Activated CD4-positive, alpha-beta T cell treated with anti-CD3 and anti-CD28 coated beads for 48 hours (primary cell): ENCODE data around the gene DHX32.

Source experiments
- DNase-seq: peaks from one replicate; pipeline ENCODE4 v3.0.0-alpha.2; 2020

DHX32 gene

DNA sequence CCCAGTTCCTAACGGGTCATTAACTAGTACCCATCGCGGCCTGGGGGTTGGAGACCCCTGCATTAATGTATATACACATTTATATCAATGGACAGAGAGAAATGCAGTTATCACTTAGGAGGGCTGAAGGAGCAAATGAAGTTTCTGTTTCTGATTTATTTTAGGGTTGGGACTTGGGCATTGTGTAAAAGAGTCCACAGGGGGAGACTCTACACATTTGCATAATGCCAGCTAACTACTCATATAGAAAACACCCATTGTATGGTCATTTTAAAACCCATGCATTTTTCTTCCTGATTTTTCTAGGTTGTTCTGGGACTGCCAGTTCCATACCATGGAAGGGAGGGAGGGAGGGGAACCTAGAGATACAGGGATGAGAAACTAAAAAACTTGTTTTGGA lies 34.2 kb downstream of the DHX32 start:
- no peak for DNase-seq

DNA sequence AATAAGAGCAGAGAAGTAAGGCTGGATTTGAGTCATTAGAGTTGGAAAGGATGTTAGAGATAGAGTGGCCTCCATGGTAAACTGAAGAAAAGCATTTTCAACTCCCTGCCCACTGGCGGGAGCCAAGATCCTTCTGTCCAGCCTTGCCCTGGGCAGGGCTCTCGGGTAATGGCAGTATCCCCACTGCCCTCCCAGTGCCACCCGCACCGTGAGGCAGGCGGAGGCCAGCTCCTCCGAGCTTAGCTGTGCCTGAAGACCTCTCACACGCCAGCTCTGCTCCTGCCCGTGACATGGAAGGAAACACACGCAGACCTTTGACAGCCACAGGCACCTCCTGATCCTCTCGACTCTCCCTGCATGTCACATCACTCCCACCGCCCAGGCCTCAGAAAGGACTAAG lies 35.5 kb downstream of the DHX32 start:
- DNase-seq: no peak

GRCh38 chr10:125844751-125845221 lies 36.3 kb downstream of the DHX32 start:
- no peak for DNase-seq

DNA sequence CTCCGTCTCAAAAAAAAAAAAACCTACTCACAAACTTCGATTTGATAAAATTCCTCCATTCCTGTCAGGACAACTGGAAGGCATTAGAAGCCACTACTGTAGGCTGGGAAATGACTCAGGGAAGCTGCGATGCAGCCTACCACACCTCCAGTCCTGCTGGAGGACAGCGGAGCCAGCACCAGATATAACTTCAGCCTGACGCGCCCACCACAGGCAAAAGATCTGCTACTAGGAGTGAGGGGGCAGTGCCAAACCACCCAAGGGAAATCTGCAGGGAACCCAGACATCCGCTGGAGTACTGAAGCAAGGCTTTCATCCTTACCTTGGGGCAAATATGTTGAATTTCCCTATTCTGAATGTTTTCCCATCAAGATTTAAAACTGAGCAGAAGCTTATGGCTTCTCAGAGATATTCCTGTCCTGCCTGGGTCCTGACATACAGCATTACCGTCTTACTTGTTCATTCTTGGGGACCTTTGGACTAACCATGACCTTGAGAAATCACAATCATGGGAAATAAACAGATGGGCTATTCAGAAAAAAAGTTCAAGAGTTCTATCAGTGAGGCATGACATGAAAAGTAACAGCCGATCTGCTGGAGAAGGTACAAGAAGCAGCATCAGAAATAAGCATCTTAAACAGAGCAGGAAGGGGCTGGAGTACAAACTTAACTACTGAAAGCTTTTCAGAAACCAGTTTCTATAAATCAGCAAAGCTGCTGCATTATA lies 37.3 kb downstream of the DHX32 start:
- no peak for DNase-seq

DNA sequence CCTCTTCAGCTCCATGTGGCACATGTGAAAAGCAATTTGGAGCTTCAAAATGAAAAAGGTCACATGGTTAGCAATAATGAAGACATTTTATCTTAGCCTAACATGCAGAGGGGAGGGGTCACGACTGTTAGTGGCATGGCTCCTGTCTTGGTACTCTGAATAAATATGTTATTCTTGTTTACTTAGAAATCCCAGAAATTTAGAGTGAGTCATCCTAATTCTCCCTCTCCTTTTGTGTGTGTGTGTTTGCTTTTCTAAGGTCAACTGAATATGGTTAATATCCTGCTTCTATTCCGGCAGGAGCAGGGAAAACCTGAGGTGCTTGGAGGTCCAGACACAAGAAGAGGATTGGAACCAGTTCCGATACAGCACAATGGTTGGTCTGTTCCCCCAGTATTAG lies 40.1 kb downstream of the DHX32 start:
- DNase-seq: no peak

DNA sequence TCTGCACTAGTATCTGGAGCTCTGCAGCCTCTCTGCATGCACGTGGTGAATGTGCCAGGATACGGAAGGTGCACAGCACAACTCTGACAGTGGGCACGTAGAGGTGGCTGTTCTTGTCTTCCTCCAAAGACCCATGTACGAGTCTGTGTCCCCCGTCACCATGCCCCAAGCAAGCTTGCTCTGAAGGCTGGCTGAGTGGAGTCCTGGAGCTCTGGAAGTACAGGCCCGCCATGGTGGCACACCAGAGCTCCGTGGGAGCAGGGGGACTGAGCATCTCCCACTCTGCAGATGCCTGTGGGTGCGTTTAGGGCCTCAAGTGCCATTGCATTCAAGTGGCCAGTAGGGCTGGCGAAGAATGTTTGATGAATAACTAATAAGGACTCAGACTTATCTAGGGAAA lies 40.7 kb downstream of the DHX32 start:
- no peak for DNase-seq

DNA sequence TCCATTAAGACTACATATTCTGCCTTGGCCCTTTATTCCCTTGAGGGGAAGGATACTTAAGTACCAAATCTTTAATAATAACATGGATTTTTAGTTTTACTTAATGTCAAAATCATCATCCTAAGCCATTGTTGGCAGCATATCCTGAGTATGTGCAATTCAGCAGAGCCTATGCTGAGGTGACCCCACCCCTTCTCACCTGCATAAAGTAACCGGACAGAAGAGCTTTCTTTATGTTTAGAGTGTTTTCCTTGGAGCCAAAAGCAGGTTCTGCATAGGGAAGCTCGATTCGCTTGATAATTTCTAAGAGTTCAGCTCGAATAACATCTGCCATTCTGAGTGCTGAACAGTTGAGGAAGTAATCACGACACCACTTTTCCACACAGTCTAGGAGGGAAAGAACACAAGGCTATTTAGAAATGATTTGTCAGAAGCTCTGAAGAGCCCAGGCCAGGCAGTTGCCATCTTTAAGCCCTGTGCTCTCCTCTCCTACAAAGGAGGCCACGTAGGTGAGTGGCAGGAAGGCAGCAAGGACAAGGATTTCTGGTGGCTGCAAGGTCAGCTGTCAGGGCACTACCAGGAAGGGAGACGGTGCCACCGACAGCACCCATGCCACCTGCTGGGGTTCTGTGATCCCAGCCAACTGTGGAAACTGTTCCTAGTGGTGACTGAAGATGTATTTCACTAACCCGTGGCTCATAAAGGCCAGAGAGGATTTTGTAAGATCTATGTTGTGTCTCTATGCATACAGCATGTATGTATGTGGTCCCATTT lies 42.1 kb downstream of the DHX32 start:
- DNase-seq: no peak

DNA sequence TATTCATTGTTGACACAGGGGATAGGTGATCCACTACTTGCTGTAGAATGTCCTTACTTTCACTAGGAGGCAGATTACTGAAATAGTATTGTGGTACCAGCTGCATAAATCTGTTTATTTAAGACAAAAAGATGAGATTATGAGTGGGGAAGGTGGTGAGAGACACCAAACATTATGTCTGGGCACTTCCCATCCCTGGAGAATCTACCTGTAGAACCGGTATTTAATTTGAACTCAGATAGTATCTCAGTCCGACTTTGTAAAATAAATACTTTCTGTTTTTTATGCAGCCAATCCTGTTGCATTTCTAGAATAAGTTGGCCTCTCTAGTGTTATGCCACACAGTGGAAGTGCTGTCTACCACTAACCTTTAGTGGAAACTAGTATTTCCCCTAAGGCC lies 44.3 kb downstream of the DHX32 start:
- no peak for DNase-seq

- DNase-seq: no peak
These were observed 52.8 kb downstream of the DHX32 start for GRCh38 chr10:125828311-125828710.

- DNase-seq: no peak
These were observed 54.0 kb downstream of the DHX32 start for GRCh38 chr10:125827133-125827532.

DNA sequence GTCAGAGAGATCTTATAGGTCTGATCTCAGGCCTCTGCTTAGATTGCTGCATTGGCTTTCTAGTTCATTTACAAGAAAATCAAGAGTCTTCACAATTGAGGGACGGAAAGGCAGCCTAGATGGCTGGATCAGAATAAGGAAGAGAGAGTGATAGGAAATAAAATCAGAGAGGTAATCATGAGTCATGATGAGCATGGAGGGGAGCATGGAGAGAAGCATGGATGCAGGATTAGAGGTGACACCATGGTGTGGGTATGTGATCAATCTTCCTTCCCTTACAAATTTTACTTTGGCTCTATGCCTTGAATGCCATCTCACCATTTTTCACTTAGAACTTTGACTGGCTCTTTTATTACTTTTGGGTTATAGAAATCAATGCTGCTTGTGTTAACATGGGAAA lies 56.4 kb downstream of the DHX32 start:
- no peak for DNase-seq

GRCh38 chr10:125823663-125824251 lies 57.3 kb downstream of the DHX32 start:
- peak; percentile 15 for DNase-seq

DNA sequence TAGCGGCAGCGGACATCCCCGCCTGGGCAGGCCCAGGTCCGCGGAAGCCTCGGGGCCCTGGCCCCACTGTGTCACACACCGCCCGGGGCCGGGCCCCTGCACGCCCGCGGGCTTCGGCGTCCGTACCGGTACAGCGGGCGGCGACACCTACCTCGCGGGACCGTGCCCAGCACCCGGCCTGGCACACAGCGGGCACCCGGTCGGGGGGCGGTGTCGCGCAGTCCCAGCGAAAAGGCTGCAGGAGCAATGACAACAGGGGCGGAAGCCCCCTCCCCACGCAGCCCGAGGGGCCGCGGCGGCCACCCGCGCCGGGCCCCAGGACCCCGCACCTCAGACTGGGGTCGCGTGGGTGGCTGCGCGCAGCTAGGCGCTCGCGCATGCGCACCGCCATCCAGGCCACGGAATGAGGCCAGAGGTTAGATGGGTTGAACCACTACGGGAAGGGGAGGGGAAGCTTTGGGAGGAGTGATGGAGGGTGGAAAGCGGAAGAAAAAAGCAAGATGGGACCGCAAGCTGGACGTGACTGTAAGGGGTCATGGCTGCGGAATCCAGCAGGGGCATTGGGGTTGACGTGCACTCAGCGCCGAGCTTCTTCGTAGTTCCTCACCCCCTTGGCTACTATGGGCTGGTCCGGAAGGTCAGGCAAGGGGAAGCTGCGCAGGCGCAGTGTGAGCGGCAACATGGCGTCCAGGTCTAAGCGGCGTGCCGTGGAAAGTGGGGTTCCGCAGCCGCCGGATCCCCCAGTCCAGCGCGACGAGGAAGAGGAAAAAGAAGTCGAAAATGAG lies 58.0 kb downstream of the DHX32 start, which contains the start of the genes BCCIP and UROS:
BCCIP (plus strand) TSS at position 669 of the 785 bp plus-strand sequence; CDS start at position 681, 12 bp downstream.
UROS (minus strand) TSS at position 381 of the 785 bp plus-strand sequence. CDS start 6,759 bp downstream, outside the sequence.
- peak; percentile 92 for DNase-seq

- no peak for DNase-seq
These were observed 60.4 kb downstream of the DHX32 start for GRCh38 chr10:125820701-125821100.

GRCh38 chr10:125817337-125817946 lies 63.6 kb downstream of the DHX32 start:
- no peak for DNase-seq

GRCh38 chr10:125816548-125816947 lies 64.5 kb downstream of the DHX32 start:
- DNase-seq: no peak

DNA sequence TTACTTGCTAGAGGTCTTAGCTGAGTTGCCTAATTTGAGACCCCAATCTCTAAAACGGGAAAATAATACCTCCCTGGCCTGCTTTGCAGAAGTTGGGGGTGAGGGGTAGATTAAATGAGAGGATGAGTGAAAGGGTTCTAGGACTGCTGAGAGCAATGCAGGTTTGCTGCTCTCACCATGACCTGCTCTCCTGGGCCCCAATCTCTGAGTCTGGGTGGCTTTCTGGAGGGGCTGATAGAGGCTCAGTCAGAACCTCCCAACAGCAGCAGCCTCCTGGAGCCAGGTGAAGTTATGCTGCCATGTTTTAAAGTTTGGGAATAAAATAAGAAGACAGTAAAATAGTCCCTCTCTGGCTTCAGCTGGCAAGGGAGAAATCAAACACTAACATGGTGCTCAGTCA lies 65.3 kb downstream of the DHX32 start:
- DNase-seq: no peak

DNA sequence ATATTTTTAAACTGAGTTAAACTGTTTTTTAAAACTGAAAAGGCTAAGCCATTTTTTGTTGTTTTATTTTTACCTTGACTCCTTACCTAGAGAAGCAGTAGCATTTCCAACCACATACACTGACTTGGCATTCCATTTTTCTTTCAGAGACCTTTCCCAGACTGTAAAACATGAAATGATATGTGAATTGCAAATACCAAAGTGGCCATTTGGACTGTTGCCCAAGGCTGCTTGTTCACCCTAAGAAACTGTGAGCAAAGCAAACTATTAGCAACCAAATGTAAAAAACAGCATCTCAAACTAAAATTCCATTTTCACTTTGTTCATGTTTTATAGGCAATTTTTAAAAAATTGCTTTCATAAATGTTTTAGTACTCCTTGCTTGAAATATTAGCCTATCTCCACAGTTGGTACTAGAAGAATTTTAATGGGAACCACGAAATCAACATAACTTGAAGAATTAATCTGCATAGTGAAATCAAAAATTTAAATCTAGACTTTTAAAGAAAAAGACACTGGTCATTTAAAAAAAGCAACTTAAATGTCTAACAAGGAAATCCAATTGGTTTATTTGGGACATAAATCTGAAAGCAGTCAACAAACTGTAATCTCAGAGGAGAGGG lies 68.9 kb downstream of the DHX32 start:
- DNase-seq: no peak

- no peak for DNase-seq
These were observed 69.8 kb downstream of the DHX32 start for GRCh38 chr10:125811251-125811650.

DNA sequence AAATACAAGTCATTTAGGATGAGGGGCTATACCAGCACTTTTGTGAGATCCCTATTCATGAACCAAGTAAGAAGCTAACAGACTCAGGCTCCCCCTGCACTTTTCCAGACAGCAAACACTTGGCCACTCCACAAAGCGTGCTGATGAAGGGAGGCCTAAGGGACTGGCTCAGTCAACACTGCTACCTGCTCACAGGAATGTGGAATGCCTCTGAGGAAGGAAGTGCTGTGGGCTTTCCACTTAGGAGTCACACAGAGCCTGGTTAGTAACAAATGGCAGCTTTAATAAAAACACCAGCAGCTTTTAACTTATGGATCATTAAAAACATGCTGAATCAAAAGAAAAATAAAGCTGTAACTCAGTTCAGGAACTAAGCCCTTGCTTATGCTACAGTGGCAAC lies 73.0 kb downstream of the DHX32 start:
- no peak for DNase-seq

- no peak for DNase-seq
These were observed 78.4 kb downstream of the DHX32 start for GRCh38 chr10:125802739-125803138.

GRCh38 chr10:125802131-125802530 lies 79.0 kb downstream of the DHX32 start:
- DNase-seq: no peak
